ENCODE data around the gene DBI. TPM values are rescaled to one million over a fixed set of nuclear protein-coding genes. Genes with fewer than 3 reads are reported as not detected.

Gene DBI
- polyA plus RNA-seq, 1 donor from 2014 or later, result 110 TPM

GRCh38 chr2:119377993-119378345, 11.2 kb downstream of the DBI start:
- H3K9me3 ChIP-seq (ENCODE audit: low read length), result no peaks in the 10 kb centered on the region
- H4K20me1 ChIP-seq (ENCODE audit: insufficient read depth), result no peaks in the 10 kb centered on the region
- no peaks in the 10 kb centered on the region for H3F3A ChIP-seq (ENCODE audit: insufficient read depth, low read length, poor library complexity, severe bottlenecking)
- no peak overlapping the region for H3K27ac ChIP-seq (ENCODE audit: low read length)
- H3K36me3 ChIP-seq (ENCODE audit: insufficient read depth, low read length), result peaks cover 6% of the 10 kb centered on the region
- no peaks in the 10 kb centered on the region for H3K79me2 ChIP-seq (replicated peaks; ENCODE audit: insufficient read depth, low read length)
- no peak overlapping the region for H3K9ac ChIP-seq (ENCODE audit: low read length)
- TF ChIP-seq REST (IDR thresholded peaks at IDR 0.05; ENCODE audit: borderline replicate concordance) (no peak), POLR2AphosphoS5 (IDR thresholded peaks at IDR 0.05) (no peak), TAF1 (IDR thresholded peaks at IDR 0.05; ENCODE audit: low read depth) (no peak), MXI1 (conservative IDR thresholded peaks at IDR 0.05; ENCODE audit: poor library complexity, severe bottlenecking) (no peak), EZH2 (IDR thresholded peaks at IDR 0.05; ENCODE audit: borderline replicate concordance, insufficient read depth, low read length, poor library complexity, severe bottlenecking) (no peak), SMC3 (conservative IDR thresholded peaks at IDR 0.05; ENCODE audit: poor library complexity) (no peak)
- H2AFZ ChIP-seq (ENCODE audit: low read depth, low read length), result no peak overlapping the region
- H3K9me2 ChIP-seq (ENCODE audit: insufficient read depth, low read length), result no peaks in the 10 kb centered on the region
- no peaks in the 10 kb centered on the region for H3K27me3 ChIP-seq (ENCODE audit: insufficient read depth, low read depth, low read length)
- H3K4me2 ChIP-seq (ENCODE audit: low read length), result no peak overlapping the region
- no peak overlapping the region for H3K4me3 ChIP-seq (ENCODE audit: low read length)

GRCh38 chr2:119378566-119378965, 11.8 kb downstream of the DBI start:
- no peaks in the 10 kb centered on the region for H3K36me3 ChIP-seq (ENCODE audit: insufficient read depth, low read length)
- no peak for TF ChIP-seq SMC3 (conservative IDR thresholded peaks at IDR 0.05; ENCODE audit: poor library complexity)
- TF ChIP-seq POLR2AphosphoS5 (IDR thresholded peaks at IDR 0.05), result no peak
- TF ChIP-seq CTCF (IDR thresholded peaks at IDR 0.05; ENCODE audit: poor library complexity, severe bottlenecking), result no peak
- no peak for TF ChIP-seq EZH2 (IDR thresholded peaks at IDR 0.05; ENCODE audit: borderline replicate concordance, insufficient read depth, low read length, poor library complexity, severe bottlenecking)
- no peak for TF ChIP-seq RAD21 (conservative IDR thresholded peaks at IDR 0.05)
- no peak for TF ChIP-seq REST (IDR thresholded peaks at IDR 0.05; ENCODE audit: borderline replicate concordance)
- no peak for TF ChIP-seq TAF1 (IDR thresholded peaks at IDR 0.05; ENCODE audit: low read depth)
- no peak for TF ChIP-seq EP300 (conservative IDR thresholded peaks at IDR 0.05; ENCODE audit: poor library complexity, severe bottlenecking)
- TF ChIP-seq MXI1 (conservative IDR thresholded peaks at IDR 0.05; ENCODE audit: poor library complexity, severe bottlenecking), result no peak
- no peaks in the 10 kb centered on the region for H3K27me3 ChIP-seq (ENCODE audit: insufficient read depth, low read depth, low read length)
- no peak overlapping the region for H3K9ac ChIP-seq (ENCODE audit: low read length)
- no peaks in the 10 kb centered on the region for H3K79me2 ChIP-seq (replicated peaks; ENCODE audit: insufficient read depth, low read length)
- no peaks in the 10 kb centered on the region for H3F3A ChIP-seq (ENCODE audit: insufficient read depth, low read length, poor library complexity, severe bottlenecking)
- H3K4me3 ChIP-seq (ENCODE audit: low read length), result no peak overlapping the region
- H4K20me1 ChIP-seq (ENCODE audit: insufficient read depth), result no peaks in the 10 kb centered on the region
- H2AFZ ChIP-seq (ENCODE audit: low read depth, low read length), result no peak overlapping the region
- no peaks in the 10 kb centered on the region for H3K9me3 ChIP-seq (ENCODE audit: low read length)
- no peak overlapping the region for H3K4me2 ChIP-seq (ENCODE audit: low read length)
- no peak overlapping the region for H3K27ac ChIP-seq (ENCODE audit: low read length)
- no peaks in the 10 kb centered on the region for H3K9me2 ChIP-seq (ENCODE audit: insufficient read depth, low read length)
